WTC11 (cell line): ENCODE measurements around the gene ZDHHC8.

Source experiments
- CREB1 ChIP-seq: sonication (generic); formaldehyde crosslinking; IDR thresholded peaks from 2 replicates; pipeline ENCODE4 v1.8.0; 2023; ENCODE audit warnings: mild to moderate bottlenecking, missing genetic modification reagents
- JUN ChIP-seq: sonication (generic); formaldehyde crosslinking; IDR thresholded peaks from 2 replicates; pipeline ENCODE4 v1.8.0; 2023; ENCODE audit warnings: mild to moderate bottlenecking, missing genetic modification reagents
- NR1H2 ChIP-seq: sonication (generic); formaldehyde crosslinking; IDR thresholded peaks from 2 replicates; pipeline ENCODE4 v1.9.0; 2021; ENCODE audit warnings: mild to moderate bottlenecking, moderate library complexity, missing genetic modification reagents
- NR3C1 ChIP-seq: sonication (generic); formaldehyde crosslinking; conservative IDR thresholded peaks from 2 replicates; pipeline ENCODE4 v1.8.1; 2023; ENCODE audit warnings: low read depth, mild to moderate bottlenecking, missing genetic modification reagents
- TF ChIP-seq, protein P1 (sequence below): sonication (generic); formaldehyde crosslinking; IDR thresholded peaks from 2 replicates; pipeline ENCODE4 v1.8.1; 2023; ENCODE audit warnings: mild to moderate bottlenecking, missing genetic modification reagents, moderate library complexity
- TF ChIP-seq, protein P2 (sequence below): sonication (generic); formaldehyde crosslinking; IDR thresholded peaks from 2 replicates; pipeline ENCODE4 v1.8.1; 2022; ENCODE audit warnings: low read depth, mild to moderate bottlenecking, moderate library complexity, missing genetic modification reagents, borderline replicate concordance
- TF ChIP-seq, protein P3 (sequence below): fragments of 200-600 bp; IDR thresholded peaks from 2 replicates; pipeline ENCODE4 v1.8.0; 2022; ENCODE audit warnings: antibody characterized with exemption
- TF ChIP-seq, protein P4 (sequence below): sonication (generic); formaldehyde crosslinking; IDR thresholded peaks from 2 replicates; pipeline ENCODE4 v1.8.1; 2023; ENCODE audit warnings: mild to moderate bottlenecking, missing genetic modification reagents, moderate library complexity
- TF ChIP-seq, protein P5 (sequence below): sonication (generic); formaldehyde crosslinking; IDR thresholded peaks from 2 replicates; pipeline ENCODE4 v1.8.0; 2022; ENCODE audit warnings: mild to moderate bottlenecking, missing genetic modification reagents

DNA sequence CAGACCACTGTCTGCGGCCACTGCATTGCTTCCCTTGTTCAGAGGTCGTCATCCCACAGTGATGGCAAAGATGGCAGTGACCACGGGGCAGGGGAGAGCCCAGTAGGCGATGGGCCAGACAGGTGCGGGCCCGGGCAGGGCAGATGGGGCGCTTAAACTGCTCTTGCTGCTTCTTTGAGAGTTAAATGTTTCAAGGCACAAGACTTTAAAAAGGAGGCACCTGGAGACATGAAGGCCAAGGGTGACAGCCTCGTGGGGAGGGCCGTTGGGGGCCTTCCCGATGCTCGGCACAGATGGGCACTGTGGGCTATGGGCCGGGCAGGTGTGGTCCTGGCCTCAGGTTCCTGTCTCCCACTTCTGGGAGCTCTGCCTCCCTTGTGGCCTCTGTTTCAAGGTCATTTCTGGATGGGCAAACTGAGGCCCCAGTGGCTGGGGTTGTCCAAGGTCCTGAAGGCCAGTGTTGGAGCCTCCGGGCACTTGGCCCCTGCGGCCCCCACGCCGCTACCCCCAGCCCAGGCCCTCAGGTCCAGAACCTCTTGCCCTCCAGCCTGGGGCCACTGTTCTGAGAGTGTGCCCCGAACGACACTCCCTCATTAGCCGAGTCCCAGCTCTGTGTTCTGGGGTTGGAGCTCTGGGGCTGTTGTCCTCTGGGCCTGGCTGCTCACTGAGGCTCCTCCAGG, 36.2 kb downstream of the ZDHHC8 start:
- TF ChIP-seq CREB1 = no peak
- TF ChIP-seq, protein P1, sequence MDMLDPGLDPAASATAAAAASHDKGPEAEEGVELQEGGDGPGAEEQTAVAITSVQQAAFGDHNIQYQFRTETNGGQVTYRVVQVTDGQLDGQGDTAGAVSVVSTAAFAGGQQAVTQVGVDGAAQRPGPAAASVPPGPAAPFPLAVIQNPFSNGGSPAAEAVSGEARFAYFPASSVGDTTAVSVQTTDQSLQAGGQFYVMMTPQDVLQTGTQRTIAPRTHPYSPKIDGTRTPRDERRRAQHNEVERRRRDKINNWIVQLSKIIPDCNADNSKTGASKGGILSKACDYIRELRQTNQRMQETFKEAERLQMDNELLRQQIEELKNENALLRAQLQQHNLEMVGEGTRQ (CRISPR knock-in tag) = no peak
- TF ChIP-seq, protein P2, sequence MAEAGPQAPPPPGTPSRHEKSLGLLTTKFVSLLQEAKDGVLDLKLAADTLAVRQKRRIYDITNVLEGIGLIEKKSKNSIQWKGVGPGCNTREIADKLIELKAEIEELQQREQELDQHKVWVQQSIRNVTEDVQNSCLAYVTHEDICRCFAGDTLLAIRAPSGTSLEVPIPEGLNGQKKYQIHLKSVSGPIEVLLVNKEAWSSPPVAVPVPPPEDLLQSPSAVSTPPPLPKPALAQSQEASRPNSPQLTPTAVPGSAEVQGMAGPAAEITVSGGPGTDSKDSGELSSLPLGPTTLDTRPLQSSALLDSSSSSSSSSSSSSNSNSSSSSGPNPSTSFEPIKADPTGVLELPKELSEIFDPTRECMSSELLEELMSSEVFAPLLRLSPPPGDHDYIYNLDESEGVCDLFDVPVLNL (CRISPR knock-in tag) = no peak
- TF ChIP-seq, protein P3, sequence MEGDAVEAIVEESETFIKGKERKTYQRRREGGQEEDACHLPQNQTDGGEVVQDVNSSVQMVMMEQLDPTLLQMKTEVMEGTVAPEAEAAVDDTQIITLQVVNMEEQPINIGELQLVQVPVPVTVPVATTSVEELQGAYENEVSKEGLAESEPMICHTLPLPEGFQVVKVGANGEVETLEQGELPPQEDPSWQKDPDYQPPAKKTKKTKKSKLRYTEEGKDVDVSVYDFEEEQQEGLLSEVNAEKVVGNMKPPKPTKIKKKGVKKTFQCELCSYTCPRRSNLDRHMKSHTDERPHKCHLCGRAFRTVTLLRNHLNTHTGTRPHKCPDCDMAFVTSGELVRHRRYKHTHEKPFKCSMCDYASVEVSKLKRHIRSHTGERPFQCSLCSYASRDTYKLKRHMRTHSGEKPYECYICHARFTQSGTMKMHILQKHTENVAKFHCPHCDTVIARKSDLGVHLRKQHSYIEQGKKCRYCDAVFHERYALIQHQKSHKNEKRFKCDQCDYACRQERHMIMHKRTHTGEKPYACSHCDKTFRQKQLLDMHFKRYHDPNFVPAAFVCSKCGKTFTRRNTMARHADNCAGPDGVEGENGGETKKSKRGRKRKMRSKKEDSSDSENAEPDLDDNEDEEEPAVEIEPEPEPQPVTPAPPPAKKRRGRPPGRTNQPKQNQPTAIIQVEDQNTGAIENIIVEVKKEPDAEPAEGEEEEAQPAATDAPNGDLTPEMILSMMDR = no peak
- no peak for TF ChIP-seq JUN (CRISPR knock-in tag)
- TF ChIP-seq NR3C1 (CRISPR knock-in tag) = no peak
- TF ChIP-seq, protein P4, sequence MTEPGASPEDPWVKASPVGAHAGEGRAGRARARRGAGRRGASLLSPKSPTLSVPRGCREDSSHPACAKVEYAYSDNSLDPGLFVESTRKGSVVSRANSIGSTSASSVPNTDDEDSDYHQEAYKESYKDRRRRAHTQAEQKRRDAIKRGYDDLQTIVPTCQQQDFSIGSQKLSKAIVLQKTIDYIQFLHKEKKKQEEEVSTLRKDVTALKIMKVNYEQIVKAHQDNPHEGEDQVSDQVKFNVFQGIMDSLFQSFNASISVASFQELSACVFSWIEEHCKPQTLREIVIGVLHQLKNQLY (CRISPR knock-in tag) = no peak
- TF ChIP-seq, protein P5, sequence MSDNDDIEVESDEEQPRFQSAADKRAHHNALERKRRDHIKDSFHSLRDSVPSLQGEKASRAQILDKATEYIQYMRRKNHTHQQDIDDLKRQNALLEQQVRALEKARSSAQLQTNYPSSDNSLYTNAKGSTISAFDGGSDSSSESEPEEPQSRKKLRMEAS (CRISPR knock-in tag) = no peak
- no peak for TF ChIP-seq NR1H2 (CRISPR knock-in tag)
